A549 (cell line): ENCODE data around the gene USP11.

ENCODE experiments used
- POLR2A ChIP-seq: IDR thresholded peaks from 2 replicates; pipeline ENCODE4 v1.6.1; 2012; ENCODE audit warnings: mild to moderate bottlenecking, low read length
- RCOR1 ChIP-seq: fragments of 150-350 bp; IDR thresholded peaks from 2 replicates; pipeline ENCODE4 v1.6.1; 2014; ENCODE audit warnings: antibody characterized with exemption, low read length, low read depth
- TF ChIP-seq, protein P1 (sequence below): fragments of >200 bp; sonication (Bioruptor Twin); formaldehyde crosslinking; IDR thresholded peaks from 3 replicates; pipeline ENCODE4 v1.5.1; 2016

DNA sequence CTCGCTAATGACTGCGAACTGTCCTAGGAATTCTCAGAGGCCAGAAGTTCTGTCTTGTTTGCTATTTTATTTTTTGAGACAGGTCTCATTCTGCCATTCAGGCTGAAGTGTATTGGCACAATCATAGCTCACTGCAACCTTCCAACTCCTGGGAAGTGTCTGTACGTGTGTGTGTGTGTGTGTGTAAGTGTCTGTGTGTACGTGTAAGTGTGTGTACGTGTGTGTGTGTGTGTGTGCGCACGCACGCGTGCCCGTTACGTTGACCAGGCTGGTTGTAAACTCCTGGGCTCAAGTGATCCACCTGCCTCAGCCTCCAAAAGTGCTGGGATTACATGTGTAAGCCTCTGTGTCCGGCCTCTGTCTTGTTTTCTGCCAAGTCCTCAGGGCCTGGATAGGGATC lies 24.7 kb upstream of the USP11 start:
- TF ChIP-seq, protein P1, sequence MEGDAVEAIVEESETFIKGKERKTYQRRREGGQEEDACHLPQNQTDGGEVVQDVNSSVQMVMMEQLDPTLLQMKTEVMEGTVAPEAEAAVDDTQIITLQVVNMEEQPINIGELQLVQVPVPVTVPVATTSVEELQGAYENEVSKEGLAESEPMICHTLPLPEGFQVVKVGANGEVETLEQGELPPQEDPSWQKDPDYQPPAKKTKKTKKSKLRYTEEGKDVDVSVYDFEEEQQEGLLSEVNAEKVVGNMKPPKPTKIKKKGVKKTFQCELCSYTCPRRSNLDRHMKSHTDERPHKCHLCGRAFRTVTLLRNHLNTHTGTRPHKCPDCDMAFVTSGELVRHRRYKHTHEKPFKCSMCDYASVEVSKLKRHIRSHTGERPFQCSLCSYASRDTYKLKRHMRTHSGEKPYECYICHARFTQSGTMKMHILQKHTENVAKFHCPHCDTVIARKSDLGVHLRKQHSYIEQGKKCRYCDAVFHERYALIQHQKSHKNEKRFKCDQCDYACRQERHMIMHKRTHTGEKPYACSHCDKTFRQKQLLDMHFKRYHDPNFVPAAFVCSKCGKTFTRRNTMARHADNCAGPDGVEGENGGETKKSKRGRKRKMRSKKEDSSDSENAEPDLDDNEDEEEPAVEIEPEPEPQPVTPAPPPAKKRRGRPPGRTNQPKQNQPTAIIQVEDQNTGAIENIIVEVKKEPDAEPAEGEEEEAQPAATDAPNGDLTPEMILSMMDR = no peak
- no peak for TF ChIP-seq POLR2A
- no peak for TF ChIP-seq RCOR1
